Middle frontal gyrus (tissue), 1 donor: ENCODE data around the gene SLC35F6.
"Not testable (repeated sequence)": the region's sequence is repeated elsewhere in the genome, so short reads cannot be mapped to it uniquely, and the experiment has no call there.

Source experiments
- DNase-seq: peaks from one replicate; pipeline ENCODE4 v3.0.0-alpha.2; 2015; ENCODE audit warnings: low spot score; ENCODE audit errors: extremely low spot score

SLC35F6 gene

DNA sequence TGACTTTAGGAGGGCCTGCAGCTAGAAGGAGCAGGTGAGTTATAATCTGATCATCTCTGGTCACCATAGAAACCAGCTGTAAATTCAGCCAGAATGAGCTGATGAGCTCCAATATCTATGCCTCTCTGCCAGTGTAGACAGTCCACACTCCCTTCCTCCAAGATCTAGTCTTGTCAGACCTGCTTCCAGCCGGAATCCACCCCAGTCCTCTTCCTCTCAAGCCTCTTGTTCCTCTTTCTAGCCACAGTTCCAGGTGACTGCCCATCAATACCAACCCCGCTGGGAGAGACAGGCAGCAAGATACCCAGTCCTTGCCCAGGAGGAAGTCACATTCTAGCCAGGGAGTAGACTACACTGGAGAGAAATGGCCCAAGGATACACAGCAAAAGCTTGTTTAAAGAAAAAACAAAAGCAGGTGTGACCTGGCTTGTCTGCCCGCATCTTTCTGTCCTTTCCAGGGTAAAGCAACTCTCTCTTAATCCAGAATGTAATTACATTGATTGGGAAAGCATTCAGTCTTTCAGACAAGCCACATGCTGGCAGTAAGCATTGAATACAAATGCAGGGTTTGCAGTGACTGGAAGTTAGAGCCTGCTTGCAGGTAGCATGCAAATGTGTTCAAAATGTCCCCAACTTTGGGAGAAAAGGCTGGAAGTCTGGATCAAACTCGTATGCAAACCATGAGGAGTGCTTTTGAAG, 9.0 kb upstream of the SLC35F6 start:
- no peak for DNase-seq

DNA sequence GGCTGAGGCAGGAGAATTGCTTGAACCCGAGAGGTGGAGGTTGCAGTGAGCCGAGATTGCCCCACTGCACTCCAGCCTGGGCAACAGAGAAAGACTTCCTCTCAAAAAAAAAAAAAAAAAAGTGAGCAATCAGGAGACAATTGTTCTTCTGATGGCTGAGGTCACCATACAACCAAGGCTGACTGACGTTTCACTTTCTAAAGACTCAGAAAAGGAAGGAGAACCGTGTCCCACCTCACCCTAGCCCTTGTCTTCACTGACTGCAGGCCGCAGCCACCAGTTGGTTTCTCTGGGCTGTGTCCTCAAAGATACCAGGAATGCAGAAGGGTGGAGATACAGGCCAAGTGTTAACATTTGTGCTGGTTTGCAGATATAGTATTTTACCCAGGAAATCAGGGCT, 7.7 kb upstream of the SLC35F6 start:
- no peak for DNase-seq

DNA sequence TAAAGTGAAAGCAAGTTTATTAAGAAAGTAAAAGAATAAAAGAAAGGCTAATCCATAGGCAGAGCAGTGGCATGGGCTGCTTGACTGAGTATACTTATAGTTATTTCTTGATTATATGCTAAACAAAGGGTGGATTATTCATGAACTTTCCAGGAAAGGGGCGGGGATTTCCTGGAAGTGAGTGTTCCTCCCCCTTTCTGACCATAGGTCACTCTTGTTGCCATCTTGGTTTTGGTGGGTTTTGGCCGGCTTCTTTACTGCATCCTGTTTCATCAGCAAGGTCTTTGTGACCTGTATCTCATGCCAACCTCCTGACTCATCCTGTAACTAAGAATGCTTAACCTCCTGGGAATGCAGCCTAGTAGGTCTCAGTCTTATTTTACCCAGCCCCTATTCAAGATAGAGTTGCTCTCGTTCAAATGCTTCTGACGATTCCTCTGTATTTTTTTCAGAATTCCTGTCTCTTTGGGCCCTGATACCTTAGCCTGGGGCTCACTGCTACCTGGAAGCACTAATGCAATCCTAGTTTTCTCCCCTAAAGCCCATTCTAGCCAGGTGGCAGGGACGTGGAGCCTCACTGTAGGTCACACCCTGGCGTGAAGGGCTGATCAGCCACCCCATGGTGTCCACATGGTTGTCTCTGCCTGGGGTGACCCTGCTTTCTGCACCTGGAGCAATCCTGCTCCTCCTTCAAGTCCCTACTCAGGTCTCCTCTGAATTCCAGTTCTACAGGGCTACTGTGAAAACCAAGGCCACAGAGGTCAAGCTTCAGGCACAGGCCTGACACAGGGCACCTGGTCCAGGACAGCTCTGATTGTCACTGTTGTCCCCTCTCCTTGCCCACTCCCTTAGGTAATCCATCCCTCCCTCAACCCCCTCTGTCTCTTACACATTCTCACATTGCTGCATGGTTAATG, 6.0 kb upstream of the SLC35F6 start:
- DNase-seq, result no peak

DNA sequence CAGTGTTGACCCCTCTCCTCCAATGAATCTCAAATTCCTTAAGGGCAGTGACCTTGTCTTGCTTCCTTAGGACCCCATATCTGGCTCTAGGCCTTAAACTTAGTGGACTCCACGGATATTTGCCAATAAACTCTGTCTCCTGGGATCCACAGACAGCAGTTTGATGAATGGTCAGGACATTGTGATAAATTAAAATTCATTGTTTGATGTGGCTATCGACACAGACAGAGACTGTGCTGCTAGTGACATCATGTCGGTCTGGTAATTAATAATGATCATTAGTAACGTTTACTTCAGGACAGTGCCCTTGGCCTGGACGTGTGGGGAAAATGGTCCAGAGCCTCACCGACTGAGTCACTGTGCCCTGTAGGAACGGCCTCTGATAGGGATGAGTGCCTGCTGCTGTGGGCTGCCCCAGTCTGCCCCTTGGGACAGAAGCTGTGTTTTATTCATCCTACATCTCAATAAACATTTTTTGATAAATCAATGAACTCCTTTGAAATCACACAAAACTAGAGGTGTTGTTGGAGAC, 5.2 kb upstream of the SLC35F6 start:
- DNase-seq, result no peak

DNA sequence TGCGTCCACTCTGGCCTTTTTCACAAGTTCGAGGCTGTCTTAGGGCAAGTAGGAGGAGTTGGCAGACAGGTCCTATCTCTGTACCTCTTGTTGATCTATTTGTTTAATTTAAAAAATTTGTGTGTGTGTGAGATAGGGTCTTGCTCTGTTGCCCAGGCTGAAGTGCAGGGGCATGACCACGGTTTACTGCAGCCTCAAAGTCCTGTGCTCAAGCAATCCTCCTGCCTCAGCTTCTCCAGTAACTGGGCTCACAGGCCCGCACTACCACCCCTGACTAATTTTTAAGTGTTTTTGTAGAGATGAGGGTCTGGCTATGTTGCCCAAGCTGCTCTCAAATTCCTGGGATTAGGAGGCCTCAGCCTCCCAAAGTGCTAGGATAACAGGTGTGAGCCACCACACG, 4.2 kb upstream of the SLC35F6 start:
- DNase-seq, result no peak

DNA sequence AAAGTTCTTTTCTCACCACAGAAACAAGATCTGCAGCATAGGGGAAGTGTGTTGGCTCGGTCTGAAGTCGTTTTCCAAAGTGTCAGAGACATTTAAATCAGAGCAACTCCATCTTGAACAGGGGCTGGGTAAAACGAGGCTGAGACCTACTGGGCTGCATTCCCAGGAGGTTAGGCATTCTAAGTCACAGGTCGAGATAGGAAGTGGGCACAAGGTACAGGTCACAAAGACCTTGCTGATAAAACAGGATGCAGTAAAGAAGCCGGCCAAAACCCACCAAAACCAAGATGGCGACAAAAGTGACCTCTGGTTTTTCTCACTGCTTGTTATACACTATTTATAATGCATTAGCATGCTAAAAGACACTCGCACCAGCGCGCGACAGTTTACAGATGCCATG, 3.1 kb upstream of the SLC35F6 start:
- not testable (repeated sequence) for DNase-seq

DNA sequence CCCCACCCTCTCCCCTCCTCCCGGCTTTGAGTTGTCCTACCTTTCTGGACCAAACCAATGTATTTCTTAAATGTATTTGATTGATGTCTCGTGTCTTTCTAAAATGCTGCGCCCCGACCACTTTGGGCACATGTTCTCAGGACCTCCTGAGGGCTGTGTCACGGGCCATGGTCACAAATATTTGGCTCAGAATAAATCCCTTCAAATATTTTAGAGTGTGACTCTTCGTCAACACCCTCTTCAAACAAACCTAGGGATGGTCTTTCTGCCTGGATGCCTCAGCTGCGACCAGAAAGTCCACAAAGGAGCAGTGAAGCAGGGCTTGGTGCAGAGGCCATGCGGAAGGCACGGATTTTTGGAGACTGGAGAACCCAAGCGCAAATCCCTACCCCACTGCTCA, 1.1 kb upstream of the SLC35F6 start:
- no peak for DNase-seq

DNA sequence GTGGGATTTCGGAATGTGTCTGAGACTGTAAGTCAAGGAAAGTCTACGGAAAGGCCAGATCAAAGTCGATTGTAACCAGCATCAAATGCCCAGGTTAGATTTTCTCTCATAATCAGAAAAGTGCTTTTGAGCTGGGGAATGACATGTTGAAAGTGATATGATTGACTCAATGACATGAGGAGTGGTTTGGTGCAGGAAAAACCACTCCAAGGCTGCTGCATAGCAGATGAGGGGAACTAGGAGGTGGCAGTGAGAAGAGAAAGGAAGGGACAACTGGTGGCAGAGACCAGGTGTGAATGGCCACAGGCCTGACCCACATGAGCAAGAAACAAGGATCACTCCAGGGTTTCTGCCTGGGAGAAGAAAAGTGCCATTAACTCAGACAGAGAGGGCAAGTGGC, 822 bp downstream of the SLC35F6 start:
- DNase-seq, result no peak

DNA sequence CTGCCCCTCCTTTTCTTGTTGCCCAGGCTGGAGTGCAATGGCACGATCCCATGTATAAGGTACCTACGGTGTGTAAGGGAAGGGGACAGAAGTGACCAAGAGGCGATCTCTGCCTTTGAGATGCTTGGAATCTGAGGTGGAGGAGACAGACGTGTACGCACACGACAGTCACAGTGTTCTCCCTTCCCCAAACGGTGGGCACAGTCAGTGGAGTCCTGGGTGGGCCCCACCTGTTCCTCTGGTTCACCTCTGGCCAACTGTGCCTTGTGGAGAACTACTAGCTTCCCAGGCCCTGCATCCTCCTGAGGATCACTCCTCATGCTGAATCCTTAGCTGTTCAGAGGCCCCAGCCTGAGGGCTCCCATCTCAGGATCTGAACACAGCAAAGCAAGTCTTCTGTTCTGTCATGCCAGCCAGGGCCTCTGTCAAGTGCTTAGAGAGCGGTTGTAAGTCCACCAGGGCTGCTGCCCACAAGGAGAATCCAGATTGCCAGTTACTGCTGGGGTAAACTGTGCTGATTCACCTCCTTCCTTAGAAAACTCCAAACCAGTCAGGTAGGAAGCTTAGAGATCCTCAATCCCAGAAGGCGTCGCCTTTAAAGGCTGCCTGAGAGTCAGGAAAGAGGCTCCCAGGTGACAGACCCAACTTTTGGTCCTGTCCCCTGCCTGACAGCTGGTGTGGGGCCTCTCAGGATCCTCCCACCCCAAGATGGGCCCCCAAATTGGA, 1.6 kb downstream of the SLC35F6 start:
- no peak for DNase-seq

DNA sequence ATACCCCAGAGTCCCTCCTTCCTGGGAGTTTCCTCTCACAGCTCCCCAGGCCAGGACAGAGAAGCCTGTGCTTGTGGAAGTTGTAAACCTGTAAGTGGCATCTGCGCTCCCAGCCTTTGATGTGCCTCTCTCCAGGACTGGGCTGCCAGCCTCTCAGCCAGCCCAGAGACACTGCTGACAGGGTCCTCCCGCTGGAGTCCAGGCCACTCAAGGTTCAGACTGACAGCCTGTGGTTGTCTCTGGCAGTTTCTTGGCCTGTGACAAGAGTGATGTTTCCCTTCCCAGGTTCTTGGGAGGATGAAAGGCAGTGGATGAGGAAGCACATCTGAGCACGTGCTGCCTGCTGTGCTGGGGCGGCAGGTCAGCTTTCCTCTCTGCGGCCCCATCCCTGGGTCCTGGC, 3.0 kb downstream of the SLC35F6 start:
- DNase-seq, result no peak

DNA sequence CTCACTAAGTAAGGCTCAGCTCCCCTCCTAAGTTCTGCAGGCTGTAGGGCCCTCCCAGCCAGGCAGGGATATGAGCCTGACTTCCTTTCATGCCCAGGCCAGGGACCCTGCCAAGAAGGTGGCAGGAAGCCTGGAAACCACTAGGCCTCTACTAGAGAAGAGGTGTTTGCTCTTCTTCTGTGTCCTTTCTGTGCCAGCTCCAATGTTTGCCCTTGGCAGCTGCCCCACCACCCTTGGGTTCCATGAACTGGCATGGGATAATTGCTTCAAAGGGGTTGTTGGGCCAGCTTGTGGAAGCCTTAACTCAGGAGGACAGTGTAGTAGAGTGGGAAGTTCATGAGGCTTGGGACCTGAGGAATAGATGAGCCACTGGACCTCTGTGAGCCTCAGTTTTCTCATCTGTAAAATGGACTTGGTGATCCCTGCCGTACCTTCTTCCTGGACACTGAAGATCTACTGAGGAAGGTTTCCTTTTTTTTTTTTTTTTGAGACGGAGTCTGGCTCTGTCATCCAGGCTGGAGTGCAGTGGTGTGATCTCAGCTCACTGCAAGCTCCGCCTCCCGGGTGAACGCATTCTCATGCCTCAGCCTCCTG, 3.9 kb downstream of the SLC35F6 start:
- DNase-seq, result no peak

DNA sequence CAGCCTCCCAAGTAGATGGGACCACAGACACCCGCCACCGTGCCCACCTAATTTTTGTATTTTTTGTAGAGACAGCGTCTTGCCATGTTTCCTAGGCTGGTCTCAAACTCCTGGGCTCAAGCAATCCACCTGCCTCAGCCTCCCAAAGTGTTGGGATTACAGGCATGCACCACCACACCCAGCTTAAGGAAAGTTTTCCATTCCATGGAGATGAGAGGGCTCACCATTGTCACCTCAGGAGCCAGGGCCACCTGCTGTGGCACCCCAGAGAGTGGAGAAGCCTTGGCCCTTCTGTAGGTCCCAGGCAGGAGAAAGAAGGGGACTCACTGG, 4.6 kb downstream of the SLC35F6 start:
- DNase-seq, result no peak

DNA sequence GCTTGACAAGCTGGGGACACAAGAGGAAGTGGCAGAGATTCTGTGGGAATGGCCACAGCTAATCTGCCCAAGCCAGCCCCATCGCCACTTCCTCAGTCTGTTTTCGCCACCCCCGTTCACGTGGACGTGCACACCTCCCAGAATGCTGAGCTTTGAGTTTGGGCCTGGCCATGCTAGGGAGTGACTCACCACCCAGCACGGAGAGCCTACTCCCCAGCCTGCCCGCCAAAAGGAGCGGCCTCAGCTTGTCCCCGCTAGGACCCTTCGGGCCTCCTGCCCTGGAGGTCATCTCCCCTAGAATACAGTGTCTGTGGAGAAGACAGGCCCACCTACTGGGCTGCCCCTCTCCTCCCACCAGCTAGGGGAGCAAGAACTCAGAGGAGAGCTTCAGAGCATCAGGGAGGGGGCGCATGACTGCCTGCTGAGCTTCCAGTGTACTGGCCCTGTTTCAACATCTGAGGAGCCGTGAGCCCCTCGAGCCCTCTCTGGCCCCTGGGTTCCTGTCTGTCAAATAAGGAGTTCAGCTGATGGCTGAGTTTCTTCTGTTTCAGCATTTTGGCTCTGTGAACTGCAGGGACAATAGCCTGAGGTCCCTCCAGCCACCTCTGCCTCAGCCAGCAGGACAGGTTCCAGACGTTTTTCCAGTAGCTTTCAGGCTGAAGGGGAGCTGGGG, 5.1 kb downstream of the SLC35F6 start:
- DNase-seq, result no peak

DNA sequence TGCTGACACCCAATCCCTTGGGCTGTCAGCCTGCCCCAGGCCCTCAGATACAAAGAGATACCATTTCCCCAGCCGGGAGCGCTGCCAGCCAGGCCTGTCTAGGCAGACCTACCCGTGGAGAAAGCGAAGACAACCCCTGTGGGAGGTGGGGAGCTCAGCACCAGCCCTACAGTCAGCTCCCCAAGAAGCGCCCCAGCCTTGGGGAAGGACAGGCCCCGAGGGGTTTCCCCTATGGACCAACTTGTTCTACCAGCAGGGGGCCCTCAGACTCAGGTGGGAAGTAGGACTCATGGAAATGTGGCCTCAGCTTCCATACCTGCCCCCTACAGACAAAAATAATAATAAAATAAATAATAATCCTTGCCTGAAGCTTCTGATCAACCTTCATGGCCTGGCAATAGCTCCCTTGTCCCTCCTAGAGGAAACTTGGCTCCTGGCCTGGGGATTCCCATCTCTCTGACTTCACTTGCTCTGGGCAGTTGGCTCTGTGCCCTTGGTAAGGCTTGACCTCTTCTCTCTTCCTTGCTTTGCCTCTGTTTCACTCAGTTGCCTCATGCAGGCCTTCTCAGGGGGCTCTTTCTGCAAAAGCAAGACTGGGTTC, 7.0 kb downstream of the SLC35F6 start:
- DNase-seq, result no peak

DNA sequence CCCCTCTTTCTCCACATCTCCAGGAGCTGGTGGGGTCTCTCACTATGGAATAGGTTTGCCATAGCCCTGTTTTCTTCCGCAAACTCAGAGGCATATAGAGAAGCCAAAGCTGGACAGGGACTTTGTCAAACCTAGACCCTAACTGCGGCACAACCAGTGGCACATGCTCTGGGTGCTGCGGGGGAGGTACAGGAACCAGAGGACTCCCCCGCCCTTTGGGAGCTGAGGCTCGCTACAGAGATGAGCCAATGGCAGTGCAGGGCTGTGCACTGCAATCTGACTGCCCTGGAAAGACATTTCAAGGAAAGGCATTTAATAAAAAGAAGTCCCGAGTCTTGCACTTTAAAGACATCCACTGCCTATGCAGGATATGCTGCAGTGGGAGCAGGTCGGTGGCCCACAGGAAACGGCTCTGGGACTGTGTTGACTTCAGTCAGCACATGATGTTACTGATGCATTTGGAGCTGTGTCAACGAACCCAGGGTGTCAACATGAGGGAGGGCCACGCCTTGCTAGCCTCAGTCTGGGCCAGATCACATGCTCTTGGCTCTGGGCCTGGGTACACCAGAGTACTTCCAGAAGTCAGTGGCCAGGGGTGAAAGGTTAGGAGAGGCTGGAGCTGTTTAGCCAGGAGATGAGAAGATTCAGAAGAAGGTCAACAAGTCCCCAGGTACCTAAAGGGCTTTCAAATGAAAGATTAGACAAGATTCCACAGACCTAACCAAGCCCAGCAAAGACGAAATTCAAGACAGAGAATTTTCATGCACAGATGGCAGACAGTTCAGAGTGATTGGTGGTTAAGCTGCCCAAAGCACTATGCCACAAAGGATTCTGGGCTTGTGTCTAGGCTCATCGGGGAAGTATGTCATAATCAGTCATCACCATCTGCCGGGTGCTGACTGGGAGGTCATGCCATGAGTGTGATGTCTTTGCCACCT, 8.2 kb downstream of the SLC35F6 start:
- no peak for DNase-seq

DNA sequence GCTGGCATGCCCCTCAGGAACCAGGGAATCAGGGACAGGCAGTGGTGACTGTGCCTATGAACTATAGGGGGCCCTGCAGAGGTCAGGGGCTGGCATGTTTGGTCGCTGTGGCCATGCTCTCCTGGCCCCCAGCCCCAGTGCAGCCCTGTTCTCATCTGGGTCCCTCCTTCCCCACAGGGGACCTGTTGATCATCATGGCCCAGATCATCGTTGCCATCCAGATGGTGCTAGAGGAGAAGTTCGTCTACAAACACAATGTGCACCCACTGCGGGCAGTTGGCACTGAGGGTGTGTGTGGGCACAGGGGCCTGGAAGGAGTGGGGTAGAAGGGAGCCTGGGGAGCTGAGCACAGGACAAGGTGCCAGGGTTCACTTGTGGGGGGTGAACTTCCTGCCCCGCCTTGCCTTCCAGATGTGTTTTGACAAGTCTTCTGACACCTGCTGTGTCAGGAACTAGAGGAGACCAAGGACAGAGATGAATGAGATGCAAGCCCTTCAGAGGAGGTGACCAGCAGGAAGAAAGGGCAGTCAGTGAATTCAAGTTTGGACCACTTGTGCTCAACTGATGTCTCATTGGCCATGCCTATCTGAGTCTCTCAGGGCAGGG, 12.2 kb downstream of the SLC35F6 start:
- no peak for DNase-seq

DNA sequence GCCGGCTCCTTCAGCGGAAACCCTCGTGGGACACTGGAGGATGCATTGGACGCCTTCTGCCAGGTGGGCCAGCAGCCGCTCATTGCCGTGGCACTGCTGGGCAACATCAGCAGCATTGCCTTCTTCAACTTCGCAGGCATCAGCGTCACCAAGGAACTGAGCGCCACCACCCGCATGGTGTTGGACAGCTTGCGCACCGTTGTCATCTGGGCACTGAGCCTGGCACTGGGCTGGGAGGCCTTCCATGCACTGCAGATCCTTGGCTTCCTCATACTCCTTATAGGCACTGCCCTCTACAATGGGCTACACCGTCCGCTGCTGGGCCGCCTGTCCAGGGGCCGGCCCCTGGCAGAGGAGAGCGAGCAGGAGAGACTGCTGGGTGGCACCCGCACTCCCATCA, 14.0 kb downstream of the SLC35F6 start:
- DNase-seq, result no peak

DNA sequence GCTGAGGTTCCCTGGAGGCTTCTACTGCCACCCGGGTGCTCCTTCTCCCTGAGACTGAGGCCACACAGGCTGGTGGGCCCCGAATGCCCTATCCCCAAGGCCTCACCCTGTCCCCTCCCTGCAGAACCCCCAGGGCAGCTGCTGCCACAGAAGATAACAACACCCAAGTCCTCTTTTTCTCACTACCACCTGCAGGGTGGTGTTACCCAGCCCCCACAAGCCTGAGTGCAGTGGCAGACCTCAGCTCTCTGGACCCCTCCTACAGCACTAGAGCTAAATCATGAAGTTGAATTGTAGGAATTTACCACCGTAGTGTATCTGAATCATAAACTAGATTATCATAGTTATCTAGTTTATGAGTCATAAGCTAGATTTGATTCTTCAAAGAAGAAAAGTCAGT, 14.4 kb downstream of the SLC35F6 start:
- DNase-seq, result no peak

DNA sequence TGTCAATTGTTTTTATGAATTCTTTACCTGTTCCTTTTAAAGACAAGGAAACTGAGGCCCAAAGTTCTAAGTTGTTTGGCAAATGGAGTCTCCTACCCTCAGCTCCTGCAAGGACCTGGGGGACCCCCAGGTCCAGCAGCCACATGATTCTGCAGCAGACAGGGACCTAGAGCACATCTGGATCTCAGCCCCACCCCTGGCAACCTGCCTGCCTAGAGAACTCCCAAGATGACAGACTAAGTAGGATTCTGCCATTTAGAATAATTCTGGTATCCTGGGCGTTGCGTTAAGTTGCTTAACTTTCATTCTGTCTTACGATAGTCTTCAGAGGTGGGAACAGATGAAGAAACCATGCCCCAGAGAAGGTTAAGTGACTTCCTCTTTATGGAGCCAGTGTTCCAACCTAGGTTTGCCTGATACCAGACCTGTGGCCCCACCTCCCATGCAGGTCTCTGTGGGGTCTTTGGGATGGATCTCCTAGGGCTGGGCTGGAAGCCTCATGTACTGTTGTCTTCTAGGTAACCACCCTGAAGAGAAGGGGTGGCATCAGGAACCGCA, 16.2 kb downstream of the SLC35F6 start:
- no peak for DNase-seq
